ENCODE results near the gene ST6GALNAC6. TPM values are rescaled to one million over a fixed set of nuclear protein-coding genes. Genes with fewer than 3 reads are reported as not detected.
A peak's percentile ranks its signal among the peaks of the same experiment; 100 is the strongest.

ST6GALNAC6 gene
- total RNA-seq, 2 donors from 2014 or later: 222 to 302 TPM

DNA sequence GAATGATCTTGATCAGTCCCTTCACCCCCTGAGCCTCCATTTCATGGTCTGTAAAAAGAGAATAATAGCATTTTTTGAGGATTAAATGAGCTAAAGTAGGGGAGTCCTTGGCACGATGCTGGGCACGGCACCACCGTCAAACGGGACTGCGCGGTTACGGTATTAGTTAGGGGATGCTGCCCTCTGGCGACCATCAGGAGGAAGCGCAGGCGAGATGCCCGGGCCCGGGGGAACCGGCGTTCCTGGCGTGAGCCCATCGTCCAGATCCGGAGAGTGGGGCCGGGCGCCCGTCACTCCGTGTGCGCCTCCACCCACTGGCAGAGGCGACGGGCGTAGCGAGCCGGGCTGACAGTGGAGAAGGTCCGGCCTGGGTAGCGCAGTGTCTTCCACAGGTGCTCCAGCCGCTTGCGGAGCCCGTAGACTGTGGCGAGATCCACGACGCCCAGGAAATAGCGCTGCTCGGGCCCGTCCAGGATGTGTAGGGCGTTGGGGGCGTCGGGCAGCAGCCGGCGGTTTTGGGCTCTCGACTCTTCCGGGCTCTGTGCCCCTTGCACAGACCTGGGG lies 22.2 kb upstream of the ST6GALNAC6 start:
- intact Hi-C loops (cut with DNase I, micrococcal nuclease): loop anchor here in 1 of 2 donors (10.0 kb wide), 1 partner anchor 327 kb away; no protein-coding TSS in a partner anchor
- ATAC-seq: peak; percentile 30

GRCh38 chr9:127920794-127921193 lies 21.4 kb upstream of the ST6GALNAC6 start:
- ATAC-seq: no peak
- intact Hi-C loops (cut with DNase I, micrococcal nuclease): loop anchor here in 1 of 2 donors (10.0 kb wide), 1 partner anchor 326 kb away; no protein-coding TSS in a partner anchor
- DNase-seq: no peak

More for the DNA sequence above, 22.2 kb upstream of the ST6GALNAC6 start:
- DNase-seq: peak in 1 of 2 donors; percentile 78

GRCh38 chr9:127919253-127919815 lies 19.9 kb upstream of the ST6GALNAC6 start:
- DNase-seq (peak; percentile 67 to 90), ATAC-seq (peak; percentile 61)
- intact Hi-C loops (cut with DNase I, micrococcal nuclease): loop anchor here in 1 of 2 donors (10.0 kb wide), 1 partner anchor 135 kb away; the partner anchor contains the start of gene CDK9

GRCh38 chr9:127918183-127919107 lies 19.0 kb upstream of the ST6GALNAC6 start:
- ATAC-seq: no peak
- intact Hi-C loops (cut with DNase I, micrococcal nuclease): loop anchor here in 1 of 2 donors (10.0 kb wide), 1 partner anchor 134 kb away; the partner anchor contains the start of gene CDK9
- DNase-seq: no peak

GRCh38 chr9:127917603-127918002 lies 18.2 kb upstream of the ST6GALNAC6 start:
- ATAC-seq: no peak
- intact Hi-C loops (cut with DNase I, micrococcal nuclease): loop anchor here in 1 of 2 donors (10.0 kb wide), 1 partner anchor 133 kb away; the partner anchor contains the start of gene CDK9
- no peak for DNase-seq

- intact Hi-C loops (cut with DNase I, micrococcal nuclease): loop anchor here in 1 of 2 donors (10.0 kb wide), 1 partner anchor 132 kb away; the partner anchor contains the start of gene CDK9
- ATAC-seq (peak; percentile 71), DNase-seq (peak; percentile 92 to 95)
Measured at GRCh38 chr9:127916720-127917581, 17.5 kb upstream of the ST6GALNAC6 start, which contains the start of gene ST6GALNAC4. TSS of gene ST6GALNAC4 (minus strand) at chr9:127917041. CDS start at chr9:127916419, 622 bp downstream.

DNA sequence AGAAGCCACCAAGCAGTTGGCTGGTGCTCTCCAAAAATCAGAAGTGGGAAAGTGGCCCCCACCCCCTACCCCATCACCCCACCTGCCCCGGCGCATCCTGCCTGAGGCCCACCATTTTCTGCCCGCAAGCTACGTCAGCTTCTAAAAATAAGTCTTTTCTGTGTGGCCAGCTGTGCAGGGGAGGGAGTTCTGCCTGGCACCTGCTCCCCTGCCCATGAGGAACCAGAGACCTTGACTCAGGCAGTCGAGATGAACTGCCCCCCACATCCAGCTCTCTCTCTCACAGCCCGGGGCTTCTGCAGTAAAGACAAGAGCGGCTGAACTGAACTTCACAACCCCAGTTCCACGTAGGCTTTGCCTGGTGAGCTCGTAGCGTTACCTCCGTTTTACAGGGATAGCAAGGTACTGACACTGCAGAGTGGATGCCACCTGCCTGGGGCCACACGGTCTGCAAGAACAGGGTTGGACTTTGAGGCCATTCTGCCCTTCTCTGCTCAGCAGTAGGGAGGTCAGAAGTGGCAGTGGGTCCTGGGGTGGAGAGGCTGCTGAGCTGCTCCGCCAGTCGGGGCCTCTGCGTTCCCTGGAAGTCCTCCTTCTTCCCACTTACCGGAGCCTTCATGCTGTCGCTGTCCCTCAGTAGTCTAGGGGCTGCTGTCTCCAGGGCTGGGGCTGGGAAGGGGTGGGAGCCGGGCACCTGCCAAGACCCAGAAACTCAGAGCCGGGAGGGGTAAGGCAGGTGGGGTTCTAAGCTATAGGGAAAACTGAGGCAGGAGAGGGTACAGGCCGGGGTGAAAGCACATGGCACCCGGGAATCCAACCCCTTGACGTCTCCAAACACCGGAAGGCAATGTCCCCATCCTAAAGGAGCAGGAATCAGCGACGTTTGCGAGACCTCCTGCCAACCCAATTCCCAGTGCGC lies 16.7 kb upstream of the ST6GALNAC6 start:
- ATAC-seq: no peak
- intact Hi-C loops (cut with DNase I, micrococcal nuclease): loop anchor here in 1 of 2 donors (10.0 kb wide), 1 partner anchor 131 kb away; the partner anchor contains the start of gene CDK9
- no peak for DNase-seq

DNA sequence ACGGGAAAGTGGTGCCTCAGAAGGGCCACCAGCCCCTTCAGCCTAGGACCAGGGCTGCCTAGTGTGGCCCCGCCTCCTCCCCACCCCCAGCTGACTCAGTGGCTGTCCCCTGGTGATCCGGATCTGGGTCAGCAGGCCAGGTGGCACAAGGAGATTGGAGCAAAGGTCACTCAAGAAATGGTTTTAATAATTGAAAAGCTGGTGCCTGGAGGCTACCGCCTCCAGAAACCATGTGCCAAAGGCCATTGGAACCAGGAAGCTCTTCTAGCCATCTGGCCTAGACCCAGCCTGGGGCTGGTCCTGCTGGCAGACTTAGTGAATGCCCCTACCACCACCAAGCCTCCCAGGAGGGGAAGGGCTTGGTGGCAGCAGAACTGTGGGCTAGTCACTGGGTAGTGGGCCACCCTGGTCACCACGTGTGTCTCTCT lies 15.9 kb upstream of the ST6GALNAC6 start:
- peak; percentile 63 to 70 for DNase-seq
- ATAC-seq: peak; percentile 12
- intact Hi-C loops (cut with DNase I, micrococcal nuclease): loop anchor here in 1 of 2 donors (10.0 kb wide), 1 partner anchor 131 kb away; the partner anchor contains the start of gene CDK9

GRCh38 chr9:127913682-127914081 lies 14.3 kb upstream of the ST6GALNAC6 start:
- intact Hi-C loops (cut with DNase I, micrococcal nuclease): loop anchor here in 1 of 2 donors (10.0 kb wide), 1 partner anchor 129 kb away; the partner anchor contains the start of gene CDK9
- DNase-seq (peak in 1 of 2 donors; percentile 72), ATAC-seq (peak; percentile 31)

DNA sequence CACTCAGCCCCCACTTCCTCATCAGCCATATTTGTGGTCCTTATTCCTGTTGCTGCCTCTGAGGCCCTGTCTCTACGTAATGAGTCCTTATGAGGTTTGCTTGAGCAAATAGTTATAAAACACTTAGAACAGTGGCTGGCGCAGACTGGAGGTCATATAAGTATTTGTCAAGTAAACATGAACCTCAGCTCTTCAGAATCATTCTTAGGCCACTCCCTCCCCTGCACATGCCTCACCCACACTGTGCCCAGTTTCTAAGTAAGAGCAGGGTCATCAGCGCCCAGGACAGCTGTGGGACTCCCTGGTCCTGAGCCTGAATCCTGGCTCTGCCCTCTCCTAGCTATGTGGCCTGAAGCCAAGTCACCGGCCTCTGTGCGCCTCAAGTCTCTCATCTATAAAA lies 13.5 kb upstream of the ST6GALNAC6 start:
- intact Hi-C loops (cut with DNase I, micrococcal nuclease): loop anchor here in 1 of 2 donors (10.0 kb wide), 1 partner anchor 128 kb away; the partner anchor contains the start of gene CDK9
- DNase-seq (peak; percentile 80 to 88), ATAC-seq (peak; percentile 73)

DNA sequence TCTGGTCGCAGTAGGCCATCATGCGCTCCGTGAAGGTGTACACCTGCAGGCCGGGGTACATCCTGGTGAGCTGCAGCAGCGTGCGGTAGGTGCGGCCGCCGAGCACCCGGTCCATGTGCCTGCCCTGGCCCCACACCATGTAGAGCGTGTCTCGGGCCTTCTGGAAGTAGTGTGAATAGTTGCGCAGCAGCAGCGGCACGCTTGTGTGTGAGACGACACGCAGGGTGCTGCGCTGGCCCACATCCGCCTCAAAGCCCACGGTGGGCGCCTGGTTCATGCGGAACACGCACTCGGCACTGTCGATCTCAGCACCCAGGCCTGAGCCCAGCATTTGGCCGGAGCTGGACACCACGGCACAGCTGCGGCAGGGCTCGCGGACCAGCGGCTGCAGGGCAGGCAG lies 12.9 kb upstream of the ST6GALNAC6 start:
- ATAC-seq (no peak), DNase-seq (no peak)
- intact Hi-C loops (cut with DNase I, micrococcal nuclease): loop anchor here in 1 of 2 donors (10.0 kb wide), 1 partner anchor 127 kb away; the partner anchor contains the start of gene CDK9

GRCh38 chr9:127910613-127911205 lies 11.3 kb upstream of the ST6GALNAC6 start:
- DNase-seq (peak in 1 of 2 donors; percentile 70), ATAC-seq (peak; percentile 29)
- intact Hi-C loops (cut with DNase I, micrococcal nuclease): loop anchor here in 1 of 2 donors (10.0 kb wide), 1 partner anchor 126 kb away; the partner anchor contains the start of gene CDK9

GRCh38 chr9:127909839-127910273 lies 10.5 kb upstream of the ST6GALNAC6 start:
- no peak for DNase-seq
- ATAC-seq: no peak
- intact Hi-C loops (cut with DNase I, micrococcal nuclease): loop anchor here in 1 of 2 donors (10.0 kb wide), 1 partner anchor 125 kb away; the partner anchor contains the start of gene CDK9

DNA sequence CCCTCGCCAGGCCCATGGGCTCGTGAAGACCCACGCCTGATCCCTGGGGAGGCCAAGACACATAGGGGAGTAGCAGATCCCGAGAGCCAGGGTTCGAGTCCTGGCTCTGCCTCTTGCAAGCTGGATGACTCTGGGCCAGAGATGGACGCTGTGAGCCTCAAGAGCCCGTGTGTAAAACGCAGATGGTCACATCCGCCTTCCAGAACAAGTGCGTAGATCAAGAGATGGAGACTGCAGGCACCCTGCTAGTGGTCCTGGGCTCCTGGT lies 9.2 kb upstream of the ST6GALNAC6 start:
- intact Hi-C loops (cut with DNase I, micrococcal nuclease): no loop called here
- DNase-seq: no peak
- no peak for ATAC-seq

DNA sequence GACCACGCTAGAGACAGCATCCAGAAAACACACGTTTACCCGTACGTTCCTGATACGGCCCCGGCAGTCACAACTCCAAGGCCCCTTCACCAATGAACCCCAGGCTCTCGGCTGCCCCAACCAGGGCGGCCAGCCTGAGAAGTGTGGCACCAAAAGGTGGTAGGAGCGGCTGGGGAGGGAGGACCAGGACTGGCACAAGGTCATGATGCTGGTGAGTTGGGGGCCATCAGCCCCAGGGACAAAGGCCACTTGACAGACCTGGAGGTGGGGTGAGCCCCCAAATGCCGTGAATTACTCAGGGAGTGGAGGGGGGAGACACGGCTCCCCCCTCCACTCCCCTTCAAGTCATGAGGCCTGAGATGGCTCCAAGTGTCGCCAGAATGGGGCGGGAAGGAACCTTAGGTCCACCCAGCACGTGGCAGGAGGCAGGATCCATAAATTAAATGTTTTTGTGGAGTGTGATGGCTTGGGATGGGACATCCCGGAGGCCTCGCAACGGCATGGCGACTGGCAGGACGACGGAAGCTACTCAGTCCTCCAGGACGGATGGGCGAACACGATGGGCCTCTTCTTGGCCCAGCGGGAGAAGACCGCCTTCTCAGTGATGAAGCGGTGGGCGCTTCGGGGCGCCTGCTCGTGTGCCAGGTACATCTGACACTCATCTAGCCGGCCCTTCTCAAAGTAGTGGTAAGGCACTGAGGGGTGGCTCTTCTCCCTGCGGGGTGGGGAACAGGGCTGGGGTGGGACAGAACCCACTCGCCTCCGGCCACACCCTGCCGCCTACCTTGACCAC lies 8.7 kb upstream of the ST6GALNAC6 start:
- intact Hi-C loops (cut with DNase I, micrococcal nuclease): no loop called here
- DNase-seq: no peak
- no peak for ATAC-seq

Measured in left colon (tissue), 2 donors.